HCT116 (cell line): ENCODE measurements around the gene SF3B6. TPM values are rescaled to one million over a fixed set of nuclear protein-coding genes. Genes with fewer than 3 reads are reported as not detected.
A peak's percentile ranks its signal among the peaks of the same experiment; 100 is the strongest.

Experiments used
- ATAC-seq: fragments of 200-7000 bp; cut with Tn5 transposase; 2 replicates; pipeline ENCODE4 v1.9.1; 2020; ENCODE audit warnings: mild to moderate bottlenecking, moderate library complexity
- BruUV-seq: library from RNA; stranded (reverse); fragments of 400-500 nt; replicated peaks from 2 replicates; lab custom pipeline; 2021; lab: Mats Ljungman, UMichigan
- CTCF ChIA-PET: fragments of 300-600 bp; sonication (Branson Sonifier 250); formaldehyde crosslinking; loops from one replicate; lab custom pipeline; 2021; ENCODE audit warnings: antibody characterized with exemption; lab: Charles Lee
- POLR2A ChIA-PET: fragments of 300-600, 350-600 bp; sonication (Branson Sonifier 250); formaldehyde crosslinking; loops from one replicate; lab custom pipeline; 2021; ENCODE audit warnings: antibody characterized with exemption; lab: Charles Lee
- RAD21 ChIA-PET, 2 experiments: fragments of 300-600 bp; sonication (Branson Sonifier 250); formaldehyde crosslinking; loops; one replicate each; lab custom pipeline; 2023; ENCODE audit warnings: low total read pairs in 2 of 2; ENCODE audit not compliant: uncharacterized antibody in 2 of 2, unreplicated experiment in 2 of 2, low non-redundant PET in 1 of 2; lab: Charles Lee
- DNase-seq: peaks from one replicate; pipeline ENCODE4 v3.0.0-alpha.2; 2010; ENCODE audit warnings: low read depth, low spot score
- H2AFZ ChIP-seq: fragments of 200-600 bp; shearing (Covaris generic), sonication (generic); 2 replicates; pipeline ENCODE4 v1.6.1; 2017; ENCODE audit warnings: low read depth, mixed run types, mixed read lengths, antibody characterized with exemption, low read length; ENCODE audit not compliant: poor library complexity, severe bottlenecking
- H3K27ac ChIP-seq: 2 replicates; pipeline ENCODE4 v1.5.1; 2012; ENCODE audit warnings: low read depth, low read length
- H3K27me3 ChIP-seq: fragments of 200-600 bp; sonication (generic); 2 replicates; pipeline ENCODE4 v1.6.1; 2016; ENCODE audit warnings: mixed run types, low read length, mixed read lengths; ENCODE audit not compliant: insufficient read depth
- H3K36me3 ChIP-seq, 2 experiments: fragments of 200-500 bp in 1 of 2; fragments of 200-600 bp in 1 of 2; sonication (Bioruptor generic) in 1 of 2; sonication (generic) in 1 of 2; 2 replicates each; pipeline versions ENCODE4 v1.5.1 to v1.6.1; 2014 to 2016; ENCODE audit warnings: low read length in 2 of 2, inconsistent platforms in 1 of 2, mixed read lengths in 1 of 2, mixed run types in 1 of 2; ENCODE audit not compliant: insufficient read depth in 2 of 2, control insufficient read depth in 1 of 2
- H3K4me1 ChIP-seq, 2 experiments: fragments of 200-600 bp in 1 of 2; sonication (generic) in 1 of 2; 2 replicates each; pipeline versions ENCODE4 v1.5.1 to v1.6.1; 2012 to 2017; ENCODE audit warnings: low read length in 2 of 2, inconsistent platforms in 1 of 2, mild to moderate bottlenecking in 1 of 2, mixed read lengths in 1 of 2, mixed run types in 1 of 2, moderate library complexity in 1 of 2; ENCODE audit not compliant: insufficient read depth in 2 of 2, control insufficient read depth in 1 of 2
- H3K4me2 ChIP-seq: fragments of 200-600 bp; sonication (generic); 2 replicates; pipeline ENCODE4 v1.6.1; 2017; ENCODE audit warnings: mixed run types, low read length, mixed read lengths
- H3K4me3 ChIP-seq, 2 experiments: fragments of 200-600 bp in 1 of 2; sonication (generic) in 1 of 2; replicated peaks in 1 of 2; 2 replicates each; pipeline ENCODE4 v1.5.1; 2011 to 2016; ENCODE audit warnings: low read length in 2 of 2, control low read depth in 1 of 2, low read depth in 1 of 2, mild to moderate bottlenecking in 1 of 2, mixed read lengths in 1 of 2, mixed run types in 1 of 2
- H3K79me2 ChIP-seq: fragments of 200-600 bp; sonication (generic); 2 replicates; pipeline ENCODE4 v1.6.1; 2017; ENCODE audit warnings: mild to moderate bottlenecking, mixed run types, low read length, moderate library complexity, mixed read lengths; ENCODE audit not compliant: insufficient read depth
- H3K9ac ChIP-seq: fragments of 200-600 bp; sonication (generic); 2 replicates; pipeline ENCODE4 v1.6.1; 2016; ENCODE audit warnings: low read length, mixed read lengths
- H3K9me2 ChIP-seq: fragments of 200-600 bp; sonication (generic), shearing (Covaris generic); 2 replicates; pipeline ENCODE4 v1.6.1; 2017; ENCODE audit warnings: mixed run types, mild to moderate bottlenecking, moderate library complexity; ENCODE audit not compliant: insufficient read depth
- H3K9me3 ChIP-seq, 2 experiments: fragments of 200-500 bp in 1 of 2; fragments of 200-600 bp in 1 of 2; sonication (Bioruptor generic) in 1 of 2; sonication (generic) in 1 of 2; 2 replicates each; pipeline ENCODE4 v1.6.1; 2014 to 2017; ENCODE audit warnings: low read length in 2 of 2, mixed read lengths in 2 of 2, inconsistent platforms in 1 of 2, low read depth in 1 of 2, mild to moderate bottlenecking in 1 of 2, mixed run types in 1 of 2, moderate library complexity in 1 of 2; ENCODE audit not compliant: control insufficient read depth in 1 of 2, insufficient read depth in 1 of 2
- H4K20me1 ChIP-seq: fragments of 200-600 bp; sonication (generic), shearing (Covaris generic); 2 replicates; pipeline ENCODE4 v1.6.1; 2017; ENCODE audit warnings: mixed run types, mild to moderate bottlenecking, moderate library complexity; ENCODE audit not compliant: insufficient read depth
- CBX3 ChIP-seq: IDR thresholded peaks from 2 replicates; pipeline ENCODE4 v1.6.1; 2012; ENCODE audit warnings: low read depth
- CEBPB ChIP-seq: IDR thresholded peaks from 2 replicates; pipeline ENCODE4 v1.6.1; 2012; ENCODE audit warnings: low read depth
- EGR1 ChIP-seq: IDR thresholded peaks from 2 replicates; pipeline ENCODE4 v1.6.1; 2012; ENCODE audit warnings: low read depth
- ELF1 ChIP-seq: IDR thresholded peaks from 2 replicates; pipeline ENCODE4 v1.6.1; 2012; ENCODE audit warnings: low read depth, borderline replicate concordance
- EZH2 ChIP-seq: fragments of 200-600 bp; sonication (generic); IDR thresholded peaks from 2 replicates; pipeline ENCODE4 v1.6.1; 2017; ENCODE audit warnings: antibody characterized with exemption, mixed run types
- EZH2phosphoT487 ChIP-seq: fragments of 200-600 bp; IDR thresholded peaks from 2 replicates; pipeline ENCODE4 v1.6.1; 2018; ENCODE audit warnings: antibody characterized with exemption, borderline replicate concordance
- FOSL1 ChIP-seq: IDR thresholded peaks from 2 replicates; pipeline ENCODE4 v1.6.1; 2012; ENCODE audit warnings: low read depth
- POLR2A ChIP-seq: IDR thresholded peaks from 2 replicates; pipeline ENCODE4 v1.7.0; 2011; ENCODE audit warnings: borderline replicate concordance; ENCODE audit not compliant: insufficient read depth, insufficient read length; ENCODE audit errors: extremely low read depth
- POLR2AphosphoS5 ChIP-seq: IDR thresholded peaks from 2 replicates; pipeline ENCODE4 v1.6.1; 2011; ENCODE audit warnings: mild to moderate bottlenecking, low read depth, low read length, moderate library complexity
- RAD21 ChIP-seq: IDR thresholded peaks from 2 replicates; pipeline ENCODE4 v1.6.1; 2012; ENCODE audit warnings: low read depth, mild to moderate bottlenecking
- SIN3A ChIP-seq: IDR thresholded peaks from 2 replicates; pipeline ENCODE4 v1.6.1; 2012; ENCODE audit warnings: low read depth
- SP1 ChIP-seq: IDR thresholded peaks from 2 replicates; pipeline ENCODE4 v1.6.1; 2012; ENCODE audit warnings: low read depth
- SRF ChIP-seq: IDR thresholded peaks from 2 replicates; pipeline ENCODE4 v1.6.1; 2012; ENCODE audit warnings: low read depth
- TCF7L2 ChIP-seq: IDR thresholded peaks from 2 replicates; pipeline ENCODE4 v1.7.0; 2011; ENCODE audit warnings: borderline replicate concordance, inconsistent platforms; ENCODE audit not compliant: insufficient read depth, insufficient read length; ENCODE audit errors: extremely low read depth
- ZFX ChIP-seq: fragments of 450-650 bp; IDR thresholded peaks from 2 replicates; pipeline ENCODE4 v1.6.1; 2017
- ZNF274 ChIP-seq: fragments of 200-500 bp; sonication (Bioruptor generic); IDR thresholded peaks from 2 replicates; pipeline ENCODE4 v1.6.1; 2014; ENCODE audit warnings: mild to moderate bottlenecking, low read depth, low read length, inconsistent platforms
- intact Hi-C: fragments of 100-400 bp; cut with micrococcal nuclease; formaldehyde crosslinking; loops from 2 replicates; pipeline ENCODE4 v1.10.0; 2022
- total RNA-seq: library from RNA; stranded (reverse); gene quantifications from one replicate; pipeline ENCODE4 v1.2.1, GENCODE V29; 2021; ENCODE audit not compliant: unreplicated experiment
- TF ChIP-seq, protein P1 (sequence below): IDR thresholded peaks from 2 replicates; pipeline ENCODE4 v1.6.1; 2012
- TF ChIP-seq, protein P2 (sequence below), 3 experiments: fragments of 200-600 bp in 1 of 3; sonication (generic) in 1 of 3; IDR thresholded peaks in 2 of 3; conservative IDR thresholded peaks in 1 of 3; 2 replicates each; pipeline ENCODE4 v1.5.1; 2012 to 2017; ENCODE audit warnings: low read depth in 2 of 3, low read length in 2 of 3, antibody characterized with exemption in 1 of 3, borderline replicate concordance in 1 of 3, control low read depth in 1 of 3, mild to moderate bottlenecking in 1 of 3, mixed read lengths in 1 of 3, mixed run types in 1 of 3, moderate library complexity in 1 of 3; ENCODE audit not compliant: insufficient read depth in 1 of 3

SF3B6 gene
- total RNA-seq, 1 experiment from 2014 or later = 129 TPM

DNA sequence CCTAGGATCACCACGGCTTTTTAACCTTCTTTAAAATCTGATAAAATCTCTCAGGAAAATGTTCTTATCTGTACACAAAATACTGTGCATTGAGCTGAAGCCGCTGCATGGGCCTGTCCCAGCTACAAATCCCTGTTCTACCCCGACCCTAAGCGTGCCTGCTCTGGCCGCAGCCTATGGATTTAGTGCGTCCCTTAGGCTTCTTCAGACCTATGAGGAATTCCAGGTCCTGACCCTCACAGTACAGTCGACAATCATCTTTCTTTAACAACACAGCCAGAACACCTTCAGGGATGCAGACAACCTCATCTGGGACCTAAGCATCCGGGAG lies 28.5 kb downstream of the SF3B6 start:
- Histone ChIP-seq H3K4me3 (peak overlapping the region; percentile 22 to 86), H3K9me3 (no peaks in the 10 kb centered on the region), H3K4me1 (peaks cover 13 to 30% of the 10 kb centered on the region in 2 experiments), H3K9ac (peak overlapping the region; percentile 31), H3K4me2 (peak overlapping the region; percentile 90), H3K27me3 (no peaks in the 10 kb centered on the region), H3K27ac (peak overlapping the region; percentile 21; the same call in 1 of the 2 replicates), H2AFZ (peak overlapping the region; percentile 68), H3K9me2 (no peaks in the 10 kb centered on the region), H4K20me1 (no peaks in the 10 kb centered on the region), H3K36me3 (no peaks in the 10 kb centered on the region), H3K79me2 (peaks cover 28% of the 10 kb centered on the region)
- TF ChIP-seq POLR2AphosphoS5 = no peak
- TF ChIP-seq CBX3 = no peak
- TF ChIP-seq ZFX = peak; percentile 41; the same call in 1 of the 2 replicates
- ChIA-PET CTCF (interaction anchor here (0.9 to 1.6 kb wide), 4 partner anchors 37 to 223 kb away, joined by 3 to 8 read pairs (median 4); partner anchors contain the start of genes ATAD2B and TP53I3), RAD21 (interaction anchor here (0.7 kb wide), 2 partner anchors 29 to 1831 kb away, joined by 3 read pairs; no protein-coding TSS in a partner anchor), POLR2A (interaction anchor here (0.6 to 1.6 kb wide), 10 partner anchors 11 to 127 kb away, joined by 3 to 32 read pairs (median 5); partner anchors contain the start of genes ATAD2B, SF3B6 and TP53I3)
- intact Hi-C loops = loop anchor here (2.0 kb wide), 1 partner anchor 75 kb away; the partner anchor contains the start of genes FAM228B and PFN4
- DNase-seq (no peak), ATAC-seq (peak; percentile 22)
- BruUV-seq = TSS peak; percentile 66

DNA sequence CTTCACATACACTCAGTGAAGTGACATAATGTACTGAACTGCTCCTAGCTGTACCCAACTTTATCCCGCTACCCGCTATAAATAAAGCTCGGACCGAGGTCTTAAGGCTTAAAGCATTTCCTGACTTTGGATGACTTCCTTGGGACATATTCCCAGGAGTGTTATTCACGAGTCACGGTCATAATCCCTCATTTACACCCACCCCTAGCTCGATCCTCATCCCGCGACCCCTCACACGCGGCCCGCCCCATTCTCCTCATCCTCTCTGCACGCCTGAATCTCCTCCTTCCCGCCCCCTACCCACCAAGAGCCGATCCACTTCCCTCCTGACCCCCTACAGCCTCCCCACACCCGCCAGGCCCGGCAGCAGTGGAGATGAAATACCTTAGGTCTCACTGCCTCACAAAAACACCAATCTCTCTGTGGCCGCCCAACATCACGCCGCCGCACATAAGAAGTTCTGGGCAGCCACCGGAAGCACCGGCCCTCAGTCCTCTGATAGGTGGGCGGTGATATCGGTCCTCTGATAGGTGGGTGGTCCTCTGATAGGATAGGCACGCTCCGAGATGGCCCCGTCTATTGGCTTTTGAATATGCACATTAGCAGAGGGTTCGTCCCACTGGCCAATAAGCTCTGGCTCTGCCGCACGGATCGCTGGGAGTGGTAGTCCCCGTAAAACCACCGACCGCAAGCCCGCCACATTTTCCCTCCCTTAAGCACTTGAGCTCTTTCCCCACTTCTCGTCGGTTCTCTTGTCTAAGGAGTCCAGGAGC lies 29.0 kb downstream of the SF3B6 start, which contains the start of gene WDCP:
Gene WDCP (minus strand): TSS at position 462 of the 773 bp plus-strand sequence. CDS start 7,897 bp downstream, outside the sequence.
- Histone ChIP-seq H2AFZ (peak within 1 kb of the TSS; percentile 68), H3K9ac (peak within 1 kb of the TSS; percentile 76), H3K79me2 (peaks cover 28% of the 10 kb centered on the region), H3K27me3 (no peaks in the 10 kb centered on the region), H3K36me3 (no peaks in the 10 kb centered on the region), H3K4me3 (peak within 1 kb of the TSS; percentile 86 to 93), H3K27ac (peak within 1 kb of the TSS; percentile 35), H4K20me1 (no peaks in the 10 kb centered on the region), H3K9me2 (no peaks in the 10 kb centered on the region), H3K9me3 (no peaks in the 10 kb centered on the region), H3K4me1 (peaks cover 13 to 30% of the 10 kb centered on the region in 2 experiments), H3K4me2 (peak within 1 kb of the TSS; percentile 90)
- DNase-seq (peak; percentile 95), ATAC-seq (peak; percentile 93)
- BruUV-seq = TSS peak; percentile 67
- CTCF ChIA-PET = interaction anchor here (0.9 to 1.6 kb wide), 4 partner anchors 38 to 223 kb away, joined by 3 to 8 read pairs (median 4); partner anchors contain the start of genes ATAD2B and TP53I3
- POLR2A ChIA-PET = interaction anchor here (0.6 to 1.6 kb wide), 10 partner anchors 10 to 126 kb away, joined by 3 to 32 read pairs (median 5); partner anchors contain the start of genes ATAD2B, SF3B6 and TP53I3
- RAD21 ChIA-PET = interaction anchor here in 1 of 2 experiments (0.7 kb wide), 1 partner anchor 30 kb away, joined by 3 read pairs; no protein-coding TSS in a partner anchor
- intact Hi-C loops = no loop called here
- no peak for TF ChIP-seq RAD21
- peak; percentile 99 for TF ChIP-seq SP1
- TF ChIP-seq ELF1 = no peak; the same call in 1 of the 2 replicates
- TF ChIP-seq SRF = no peak
- TF ChIP-seq ZFX = no peak
- no peak for TF ChIP-seq EZH2phosphoT487
- no peak for TF ChIP-seq EZH2
- TF ChIP-seq ZNF274 = no peak
- TF ChIP-seq CBX3 = no peak
- peak; percentile 78 for TF ChIP-seq SIN3A
- no peak for TF ChIP-seq FOSL1
- TF ChIP-seq, protein P1, sequence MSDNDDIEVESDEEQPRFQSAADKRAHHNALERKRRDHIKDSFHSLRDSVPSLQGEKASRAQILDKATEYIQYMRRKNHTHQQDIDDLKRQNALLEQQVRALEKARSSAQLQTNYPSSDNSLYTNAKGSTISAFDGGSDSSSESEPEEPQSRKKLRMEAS = peak; percentile 47
- TF ChIP-seq POLR2A = peak; percentile 86
- peak; percentile 98 for TF ChIP-seq POLR2AphosphoS5
- TF ChIP-seq, protein P2, sequence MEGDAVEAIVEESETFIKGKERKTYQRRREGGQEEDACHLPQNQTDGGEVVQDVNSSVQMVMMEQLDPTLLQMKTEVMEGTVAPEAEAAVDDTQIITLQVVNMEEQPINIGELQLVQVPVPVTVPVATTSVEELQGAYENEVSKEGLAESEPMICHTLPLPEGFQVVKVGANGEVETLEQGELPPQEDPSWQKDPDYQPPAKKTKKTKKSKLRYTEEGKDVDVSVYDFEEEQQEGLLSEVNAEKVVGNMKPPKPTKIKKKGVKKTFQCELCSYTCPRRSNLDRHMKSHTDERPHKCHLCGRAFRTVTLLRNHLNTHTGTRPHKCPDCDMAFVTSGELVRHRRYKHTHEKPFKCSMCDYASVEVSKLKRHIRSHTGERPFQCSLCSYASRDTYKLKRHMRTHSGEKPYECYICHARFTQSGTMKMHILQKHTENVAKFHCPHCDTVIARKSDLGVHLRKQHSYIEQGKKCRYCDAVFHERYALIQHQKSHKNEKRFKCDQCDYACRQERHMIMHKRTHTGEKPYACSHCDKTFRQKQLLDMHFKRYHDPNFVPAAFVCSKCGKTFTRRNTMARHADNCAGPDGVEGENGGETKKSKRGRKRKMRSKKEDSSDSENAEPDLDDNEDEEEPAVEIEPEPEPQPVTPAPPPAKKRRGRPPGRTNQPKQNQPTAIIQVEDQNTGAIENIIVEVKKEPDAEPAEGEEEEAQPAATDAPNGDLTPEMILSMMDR (IDR thresholded peaks at IDR 0.05 in 2 of 3, conservative IDR thresholded peaks at IDR 0.05 in 1 of 3; ENCODE audit: borderline replicate concordance in 1 of 3, insufficient read depth in 1 of 3, low read depth in 2 of 3, low read length in 2 of 3) = no peak
- TF ChIP-seq EGR1 = 0 out of 2 replicates have a peak, but pooled peaks have one; percentile 23
- no peak for TF ChIP-seq CEBPB
- TF ChIP-seq TCF7L2 = no peak
